ENCODE data around the gene SPPL2C.

DNA sequence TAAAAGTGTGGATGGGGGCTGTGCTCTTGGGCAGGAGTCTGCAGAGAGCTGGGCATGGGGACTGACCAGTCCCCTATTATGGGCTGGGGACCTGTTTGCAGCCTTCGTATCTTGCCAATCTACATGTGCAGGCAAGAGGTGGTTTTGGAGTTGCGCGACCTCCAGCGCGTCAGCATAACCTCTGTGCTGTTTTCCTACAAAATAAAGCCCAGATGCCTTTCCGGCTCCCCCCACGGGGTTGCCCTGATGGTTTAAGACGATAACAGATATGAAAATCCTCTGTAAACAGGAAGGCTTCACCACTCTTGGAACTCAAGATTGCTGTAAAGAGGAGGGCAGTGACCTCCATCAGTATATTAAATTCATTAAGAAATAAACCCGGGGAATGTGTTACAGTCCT is 16.5 kb upstream of the SPPL2C start:
- TF ChIP-seq, protein P1, sequence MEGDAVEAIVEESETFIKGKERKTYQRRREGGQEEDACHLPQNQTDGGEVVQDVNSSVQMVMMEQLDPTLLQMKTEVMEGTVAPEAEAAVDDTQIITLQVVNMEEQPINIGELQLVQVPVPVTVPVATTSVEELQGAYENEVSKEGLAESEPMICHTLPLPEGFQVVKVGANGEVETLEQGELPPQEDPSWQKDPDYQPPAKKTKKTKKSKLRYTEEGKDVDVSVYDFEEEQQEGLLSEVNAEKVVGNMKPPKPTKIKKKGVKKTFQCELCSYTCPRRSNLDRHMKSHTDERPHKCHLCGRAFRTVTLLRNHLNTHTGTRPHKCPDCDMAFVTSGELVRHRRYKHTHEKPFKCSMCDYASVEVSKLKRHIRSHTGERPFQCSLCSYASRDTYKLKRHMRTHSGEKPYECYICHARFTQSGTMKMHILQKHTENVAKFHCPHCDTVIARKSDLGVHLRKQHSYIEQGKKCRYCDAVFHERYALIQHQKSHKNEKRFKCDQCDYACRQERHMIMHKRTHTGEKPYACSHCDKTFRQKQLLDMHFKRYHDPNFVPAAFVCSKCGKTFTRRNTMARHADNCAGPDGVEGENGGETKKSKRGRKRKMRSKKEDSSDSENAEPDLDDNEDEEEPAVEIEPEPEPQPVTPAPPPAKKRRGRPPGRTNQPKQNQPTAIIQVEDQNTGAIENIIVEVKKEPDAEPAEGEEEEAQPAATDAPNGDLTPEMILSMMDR (IDR thresholded peaks at IDR 0.05), result no peak
- TF ChIP-seq POLR2A (IDR thresholded peaks at IDR 0.05), result no peak
